HG03439 (cell line): ENCODE data around the gene TMPRSS6.
"Not testable (repeated sequence)": the region's sequence is repeated elsewhere in the genome, so short reads cannot be mapped to it uniquely, and the experiment has no call there.

Experiments used
- ATAC-seq: cut with Tn5 transposase; IDR thresholded peaks from one replicate; pipeline ENCODE4 v1.9.1; 2021; ENCODE audit warnings: mild to moderate bottlenecking, moderate library complexity; ENCODE audit not compliant: unreplicated experiment

Gene TMPRSS6

GRCh38 chr22:37090920-37091695 lies 18.4 kb downstream of the TMPRSS6 start:
- no peak for ATAC-seq

- ATAC-seq: no peak
Observed at GRCh38 chr22:37089434-37089833, 20.1 kb downstream of the TMPRSS6 start.

GRCh38 chr22:37088750-37089408 lies 20.6 kb downstream of the TMPRSS6 start:
- ATAC-seq: no peak

- ATAC-seq: no peak
Observed at GRCh38 chr22:37088108-37088605, 21.4 kb downstream of the TMPRSS6 start.

GRCh38 chr22:37086184-37086583 lies 23.3 kb downstream of the TMPRSS6 start:
- ATAC-seq: no peak

- no peak for ATAC-seq
Observed at GRCh38 chr22:37084385-37084784, 25.1 kb downstream of the TMPRSS6 start.

GRCh38 chr22:37083914-37084313 lies 25.6 kb downstream of the TMPRSS6 start:
- ATAC-seq: no peak

- ATAC-seq: no peak
Observed at GRCh38 chr22:37082251-37082873, 27.2 kb downstream of the TMPRSS6 start.

GRCh38 chr22:37080838-37081237 lies 28.7 kb downstream of the TMPRSS6 start:
- no peak for ATAC-seq

GRCh38 chr22:37080438-37080837 lies 29.1 kb downstream of the TMPRSS6 start:
- ATAC-seq: no peak

GRCh38 chr22:37079668-37080171 lies 29.8 kb downstream of the TMPRSS6 start:
- no peak for ATAC-seq

- ATAC-seq: no peak
Observed at GRCh38 chr22:37079158-37079557, 30.4 kb downstream of the TMPRSS6 start.

GRCh38 chr22:37077802-37078448 lies 31.6 kb downstream of the TMPRSS6 start:
- ATAC-seq: no peak

- no peak for ATAC-seq
Observed at GRCh38 chr22:37075822-37076433, 33.6 kb downstream of the TMPRSS6 start.

- no peak for ATAC-seq
Observed at GRCh38 chr22:37075046-37075445, 34.5 kb downstream of the TMPRSS6 start.

- no peak for ATAC-seq
Observed at GRCh38 chr22:37074537-37074936, 35.0 kb downstream of the TMPRSS6 start.

GRCh38 chr22:37072673-37073072 lies 36.8 kb downstream of the TMPRSS6 start:
- no peak for ATAC-seq

GRCh38 chr22:37071850-37072592 lies 37.5 kb downstream of the TMPRSS6 start:
- not testable (repeated sequence) for ATAC-seq

GRCh38 chr22:37070744-37071143 lies 38.8 kb downstream of the TMPRSS6 start:
- no peak for ATAC-seq

- ATAC-seq: no peak
Observed at GRCh38 chr22:37070334-37070733, 39.2 kb downstream of the TMPRSS6 start.
